Thyroid gland (tissue), 4 donors: Measurements from ENCODE around the gene ERVW-1.

ENCODE experiments used
- CTCF ChIP-seq, 6 experiments: fragments of 200-600 bp in 3 of 6; fragments of 450-650 bp in 3 of 6; sonication (generic) in 3 of 6; IDR thresholded peaks; one replicate each; pipeline ENCODE4 v1.5.1; 2016 to 2019; ENCODE audit warnings: antibody characterized with exemption in 6 of 6, mild to moderate bottlenecking in 2 of 6, inconsistent platforms in 1 of 6, moderate library complexity in 1 of 6
- POLR2A ChIP-seq, 2 donors: fragments of 450-650 bp; IDR thresholded peaks; one replicate each; pipeline ENCODE4 v1.6.1; 2017; ENCODE audit warnings: antibody characterized with exemption in 2 of 2, mild to moderate bottlenecking in 2 of 2, moderate library complexity in 1 of 2

DNA sequence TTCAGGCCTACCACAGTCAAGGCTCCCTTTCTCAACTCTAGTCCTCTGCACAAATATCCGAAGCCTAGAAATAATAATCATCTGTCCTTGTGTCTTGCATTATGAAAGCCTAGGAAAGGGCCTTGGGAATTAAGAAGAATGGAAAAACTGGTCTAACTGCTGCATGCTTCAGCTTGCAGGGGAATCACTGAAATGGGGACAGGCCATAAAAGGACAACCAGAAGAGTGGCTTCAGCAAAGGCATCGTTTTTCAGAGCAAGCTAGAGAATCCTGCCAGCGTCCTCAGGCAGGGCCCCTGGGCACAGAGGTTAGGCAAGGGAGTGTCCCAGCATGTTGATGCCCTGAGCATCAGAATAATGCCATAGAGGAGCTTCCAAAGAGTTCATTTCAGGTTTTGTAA is 13.2 kb downstream of the ERVW-1 start:
- TF ChIP-seq CTCF (IDR thresholded peaks at IDR 0.05) (no peak), POLR2A (IDR thresholded peaks at IDR 0.05) (no peak)
